ENCODE results near the gene DISC1.

DNA sequence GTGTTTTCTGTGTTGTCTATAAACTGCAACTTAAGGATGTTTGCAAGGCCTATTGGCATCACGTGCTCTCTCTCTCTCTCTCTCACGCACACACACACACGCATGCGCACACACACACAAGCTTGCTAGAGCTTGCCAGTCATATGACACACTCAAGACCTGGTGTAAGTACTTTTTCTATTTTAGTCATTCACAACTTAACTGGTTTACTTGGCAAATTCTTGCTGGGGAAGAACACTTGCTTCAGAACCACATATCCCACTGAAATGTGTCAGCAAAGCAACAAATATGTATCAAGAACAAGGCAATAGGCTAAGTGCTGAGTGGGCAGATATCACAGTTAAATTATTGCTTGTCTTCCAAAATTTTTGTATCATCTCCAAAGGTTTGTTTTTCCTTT, 107.8 kb downstream of the DISC1 start:
- no peak for TF ChIP-seq POLR2AphosphoS5 (IDR thresholded peaks at IDR 0.05; ENCODE audit: low read depth, low read length)
- TF ChIP-seq POLR2A (IDR thresholded peaks at IDR 0.05; ENCODE audit: low read depth, low read length) = no peak
- no peak for TF ChIP-seq TAF1 (IDR thresholded peaks at IDR 0.05; ENCODE audit: borderline replicate concordance, low read depth, low read length)

All from GM12892 (cell line).